Endothelial cell of umbilical vein (primary cell): ENCODE results near the gene EFR3B. TPM values are rescaled to one million over a fixed set of nuclear protein-coding genes. Genes with fewer than 3 reads are reported as not detected.

Experiments
- BruUV-seq: library from RNA; stranded (reverse); fragments of 400-500 nt; replicated peaks from 2 replicates; lab custom pipeline; 2021; lab: Mats Ljungman, UMichigan
- CTCF ChIA-PET: fragments of 300-600, 350-600 bp; sonication (Branson Sonifier 250); formaldehyde crosslinking; loops from one replicate; lab custom pipeline; 2021; ENCODE audit warnings: antibody characterized with exemption, inconsistent platforms; lab: Charles Lee
- POLR2A ChIA-PET: fragments of 300-600, 350-600 bp; sonication (Branson Sonifier 250); formaldehyde crosslinking; loops from one replicate; lab custom pipeline; 2021; ENCODE audit warnings: antibody characterized with exemption, inconsistent platforms; lab: Charles Lee
- DNase-seq: peaks from one replicate; pipeline ENCODE4 v3.0.0-alpha.2; 2011; ENCODE audit warnings: low read depth, low spot score
- FAIRE-seq: peaks from 2 replicates; lab custom pipeline; 2011; peaks lifted over from hg19 to GRCh38; lab: Jason Lieb, UNC
- H2AFZ ChIP-seq: 2 replicates; pipeline ENCODE4 v1.6.0; 2012; ENCODE audit warnings: low read depth, low read length, control low read depth, inconsistent platforms
- H3K27ac ChIP-seq: 2 replicates; pipeline ENCODE4 v1.5.1; 2011; ENCODE audit warnings: low read depth, mild to moderate bottlenecking, control low read depth, low read length, moderate library complexity; ENCODE audit not compliant: insufficient read depth
- H3K27me3 ChIP-seq, 2 experiments: 2 replicates each; pipeline versions ENCODE4 v1.6.0 to v1.6.1; 2011; ENCODE audit warnings: low read length in 2 of 2, mixed read lengths in 1 of 2; ENCODE audit not compliant: control insufficient read depth in 2 of 2, insufficient read depth in 2 of 2
- H3K36me3 ChIP-seq, 2 experiments: 2 replicates in 1 of 2; 3 replicates in 1 of 2; pipeline ENCODE4 v1.5.1; 2011; ENCODE audit warnings: low read length in 2 of 2, mild to moderate bottlenecking in 1 of 2, moderate library complexity in 1 of 2; ENCODE audit not compliant: control insufficient read depth in 2 of 2, insufficient read depth in 2 of 2; ENCODE audit errors: extremely low read depth in 1 of 2
- H3K4me1 ChIP-seq: 3 replicates; pipeline ENCODE4 v1.5.1; 2011; ENCODE audit warnings: mild to moderate bottlenecking, low read length; ENCODE audit not compliant: control insufficient read depth, insufficient read depth; ENCODE audit errors: extremely low read depth
- H3K4me2 ChIP-seq: 2 replicates; pipeline ENCODE4 v1.6.1; 2011; ENCODE audit warnings: low read length, control low read depth, mixed read lengths; ENCODE audit not compliant: insufficient read depth
- H3K4me3 ChIP-seq, 3 experiments: fragments of 200-600 bp in 1 of 3; sonication (generic), shearing (Covaris generic) in 1 of 3; replicated peaks in 1 of 3; 2 replicates each; pipeline ENCODE4 v1.5.1; 2011 to 2016; ENCODE audit warnings: control low read depth in 3 of 3, low read length in 3 of 3, mild to moderate bottlenecking in 2 of 3, inconsistent platforms in 1 of 3, low read depth in 1 of 3, moderate library complexity in 1 of 3; ENCODE audit not compliant: insufficient read depth in 1 of 3
- H3K79me2 ChIP-seq: 2 replicates; pipeline ENCODE4 v1.6.0; 2012; ENCODE audit warnings: low read length, inconsistent platforms; ENCODE audit not compliant: control insufficient read depth, insufficient read depth
- H3K9ac ChIP-seq: replicated peaks from 2 replicates; pipeline ENCODE3; 2011; ENCODE audit warnings: low read length, control low read depth; ENCODE audit not compliant: insufficient read depth; ENCODE audit errors: extremely low read depth
- H3K9me1 ChIP-seq: replicated peaks from 3 replicates; pipeline ENCODE4 v1.6.0; 2011; ENCODE audit warnings: mild to moderate bottlenecking, low read length; ENCODE audit not compliant: control insufficient read depth, insufficient read depth; ENCODE audit errors: extremely low read depth
- H3K9me3 ChIP-seq: replicated peaks from 2 replicates; pipeline ENCODE4 v1.5.1; 2012; ENCODE audit warnings: low read length, inconsistent platforms; ENCODE audit not compliant: control insufficient read depth, insufficient read depth
- H4K20me1 ChIP-seq: replicated peaks from 2 replicates; pipeline ENCODE3; 2011; ENCODE audit warnings: mild to moderate bottlenecking, low read length; ENCODE audit not compliant: control insufficient read depth, insufficient read depth; ENCODE audit errors: extremely low read depth
- CTCF ChIP-seq, 2 donors: IDR thresholded peaks; 1 replicate in 1 of 2; 2 replicates in 1 of 2; pipeline ENCODE4 v1.5.1; 2011; ENCODE audit warnings: low read length in 2 of 2, mild to moderate bottlenecking in 2 of 2, moderate library complexity in 2 of 2, control low read depth in 1 of 2, inconsistent platforms in 1 of 2, low read depth in 1 of 2; ENCODE audit not compliant: insufficient read depth in 1 of 2; ENCODE audit errors: extremely low read depth in 1 of 2
- EZH2 ChIP-seq: IDR thresholded peaks from 2 replicates; pipeline ENCODE4 v1.6.1; 2012; ENCODE audit warnings: borderline replicate concordance, low read depth, mild to moderate bottlenecking, moderate library complexity, low read length, inconsistent platforms; ENCODE audit not compliant: severe bottlenecking
- JUN ChIP-seq: IDR thresholded peaks from 2 replicates; pipeline ENCODE4 v1.6.1; 2011; ENCODE audit warnings: borderline replicate concordance, low read depth; ENCODE audit not compliant: insufficient read length, insufficient read depth
- POLR2A ChIP-seq: IDR thresholded peaks from 2 replicates; pipeline ENCODE4 v1.6.1; 2012; ENCODE audit warnings: low read depth, mild to moderate bottlenecking, control low read depth, low read length
- dilution Hi-C: fragments of 300-500 bp; cut with MboI; formaldehyde crosslinking; loops from one replicate; pipeline ENCODE4 v1.15.0; 2019; ENCODE audit warnings: low sequenced_read_pairs; ENCODE audit not compliant: extremely low pct_ligation_motif_present
- intact Hi-C: fragments of 100-400 bp; cut with micrococcal nuclease; formaldehyde crosslinking; loops from one replicate; pipeline ENCODE4 v1.10.0; 2022
- polyA plus RNA-seq, 4 experiments: library from polyadenylated mRNA; depleted of rRNA in 3 of 4; stranded (reverse) in 3 of 4; unstranded in 1 of 4; fragments of >200 nt; gene quantifications; 2 replicates each; pipeline versions ENCODE4 v1.2.1 to v1.2.3, GENCODE V29; 2011 to 2012; ENCODE audit warnings: missing spikeins in 1 of 4
- total RNA-seq: library from RNA; stranded (reverse); gene quantifications from 2 replicates; pipeline ENCODE4 v1.2.3, GENCODE V29; 2021
- TF ChIP-seq, protein P1 (sequence below): IDR thresholded peaks from 2 replicates; pipeline ENCODE4 v1.6.1; 2011; ENCODE audit not compliant: insufficient read depth, insufficient read length

The EFR3B gene
- total and polyA plus RNA-seq, 2 donors (not counting 3 experiments of a cell fraction or from before 2014, with no cell fraction given): 0.15 to 0.77 TPM

DNA sequence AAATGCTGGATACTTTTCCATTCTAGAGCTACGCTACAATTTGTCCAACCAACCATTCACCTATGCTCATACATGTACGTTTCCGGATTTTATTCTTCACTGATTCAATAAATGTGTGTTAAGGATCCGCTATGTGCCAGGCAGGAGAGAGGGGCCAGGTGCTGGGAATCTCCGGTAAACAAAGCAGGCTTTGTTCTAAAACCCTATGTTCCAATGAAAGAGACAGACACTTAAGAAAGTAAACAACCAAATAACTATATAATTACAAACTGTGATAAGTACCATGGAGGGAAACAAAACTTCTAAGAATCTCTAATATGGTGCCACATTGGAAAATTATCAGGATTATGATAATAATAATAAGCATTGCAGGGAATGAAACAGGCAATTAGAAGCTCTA is 148.7 kb downstream of the EFR3B start:
- H3K9ac ChIP-seq: no peak overlapping the region
- no peaks in the 10 kb centered on the region for H3K4me1 ChIP-seq
- no peak overlapping the region for H3K4me2 ChIP-seq
- no peaks in the 10 kb centered on the region for H3K79me2 ChIP-seq
- BruUV-seq: no TSS peak
- H3K4me3 ChIP-seq: no peak overlapping the region
- FAIRE-seq (no peak), DNase-seq (no peak)
- dilution Hi-C loops (no loop called here), intact Hi-C loops (loop anchor here (10.0 kb wide), 1 partner anchor 576 kb away; no protein-coding TSS in a partner anchor)
- H3K27ac ChIP-seq: no peak overlapping the region
- no peaks in the 10 kb centered on the region for H3K36me3 ChIP-seq
- H2AFZ ChIP-seq: no peak overlapping the region
- CTCF ChIA-PET: interaction anchor here (1.0 kb wide), 2 partner anchors 62 to 246 kb away, joined by 3 to 4 read pairs; no protein-coding TSS in a partner anchor
- H3K27me3 ChIP-seq: peaks cover 2 to 3% of the 10 kb centered on the region in 2 experiments
- H4K20me1 ChIP-seq: no peaks in the 10 kb centered on the region
- TF ChIP-seq, protein P1, sequence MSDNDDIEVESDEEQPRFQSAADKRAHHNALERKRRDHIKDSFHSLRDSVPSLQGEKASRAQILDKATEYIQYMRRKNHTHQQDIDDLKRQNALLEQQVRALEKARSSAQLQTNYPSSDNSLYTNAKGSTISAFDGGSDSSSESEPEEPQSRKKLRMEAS: no peak
- TF ChIP-seq EZH2 (no peak), JUN (no peak), POLR2A (no peak)
- POLR2A ChIA-PET: no interaction called here
- no peaks in the 10 kb centered on the region for H3K9me3 ChIP-seq
- no peaks in the 10 kb centered on the region for H3K9me1 ChIP-seq

DNA sequence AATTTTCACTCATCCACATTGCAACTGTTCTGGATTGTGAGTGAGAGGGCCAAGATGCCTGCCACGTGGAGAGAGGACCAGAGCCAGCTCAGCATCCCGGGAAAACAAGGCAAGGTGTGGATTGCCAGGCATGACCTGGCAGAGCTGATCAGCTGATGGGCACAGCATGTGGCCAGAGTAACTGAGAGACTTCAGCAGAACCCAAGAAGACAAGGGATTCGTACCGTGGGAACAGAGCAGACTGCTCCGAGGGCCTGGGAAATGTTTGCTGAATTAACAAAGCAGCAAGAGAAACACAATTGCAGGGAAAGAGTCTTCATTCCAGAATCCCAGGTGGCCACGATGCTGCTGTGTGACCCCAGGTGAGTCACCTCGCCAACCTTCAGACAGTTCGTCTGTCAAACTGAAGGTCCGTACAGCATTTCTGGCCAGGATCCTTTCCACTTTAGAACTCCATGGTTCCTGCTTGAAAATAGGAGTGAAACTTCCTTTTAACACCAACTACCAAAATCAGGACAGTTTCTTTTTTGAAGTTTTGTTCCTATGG is 152.8 kb downstream of the EFR3B start:
- H3K4me2 ChIP-seq: no peak overlapping the region
- CTCF ChIA-PET: interaction anchor here (0.6 to 4.5 kb wide), 4 partner anchors 9 to 218 kb away, joined by 3 to 119 read pairs (median 4); no protein-coding TSS in a partner anchor
- H3K4me3 ChIP-seq: no peak overlapping the region
- no peak overlapping the region for H3K27ac ChIP-seq
- intact Hi-C loops (loop anchor here (5.0 to 10.0 kb wide), 2 partner anchors 152 to 580 kb away; partner anchors contain the start of gene EFR3B), dilution Hi-C loops (no loop called here)
- H3K27me3 ChIP-seq: no peaks in the 10 kb centered on the region
- FAIRE-seq (no peak), DNase-seq (no peak)
- no peaks in the 10 kb centered on the region for H3K79me2 ChIP-seq
- no peaks in the 10 kb centered on the region for H3K9me1 ChIP-seq
- H4K20me1 ChIP-seq: no peaks in the 10 kb centered on the region
- no peaks in the 10 kb centered on the region for H3K36me3 ChIP-seq
- H2AFZ ChIP-seq: no peak overlapping the region
- no peak overlapping the region for H3K9ac ChIP-seq
- H3K9me3 ChIP-seq: no peaks in the 10 kb centered on the region
- TF ChIP-seq CTCF (IDR thresholded peaks at IDR 0.05; ENCODE audit: extremely low read depth in 1 of 2, insufficient read depth in 1 of 2, low read depth in 1 of 2, low read length in 2 of 2): no peak
- no peaks in the 10 kb centered on the region for H3K4me1 ChIP-seq
- POLR2A ChIA-PET: no interaction called here
- BruUV-seq: no TSS peak
